HCT116 (cell line): ENCODE measurements around the gene IER3. TPM values are rescaled to one million over a fixed set of nuclear protein-coding genes. Genes with fewer than 3 reads are reported as not detected.

ENCODE experiments used
- ATAC-seq: fragments of 200-7000 bp; cut with Tn5 transposase; 2 replicates; pipeline ENCODE4 v1.9.1; 2020; ENCODE audit warnings: mild to moderate bottlenecking, moderate library complexity
- BruUV-seq: library from RNA; stranded (reverse); fragments of 400-500 nt; replicated peaks from 2 replicates; lab custom pipeline; 2021; lab: Mats Ljungman, UMichigan
- CTCF ChIA-PET: fragments of 300-600 bp; sonication (Branson Sonifier 250); formaldehyde crosslinking; loops from one replicate; lab custom pipeline; 2021; ENCODE audit warnings: antibody characterized with exemption; lab: Charles Lee
- POLR2A ChIA-PET: fragments of 300-600, 350-600 bp; sonication (Branson Sonifier 250); formaldehyde crosslinking; loops from one replicate; lab custom pipeline; 2021; ENCODE audit warnings: antibody characterized with exemption; lab: Charles Lee
- RAD21 ChIA-PET, 2 experiments: fragments of 300-600 bp; sonication (Branson Sonifier 250); formaldehyde crosslinking; loops; one replicate each; lab custom pipeline; 2023; ENCODE audit warnings: low total read pairs in 2 of 2; ENCODE audit not compliant: uncharacterized antibody in 2 of 2, unreplicated experiment in 2 of 2, low non-redundant PET in 1 of 2; lab: Charles Lee
- DNase-seq: peaks from one replicate; pipeline ENCODE4 v3.0.0-alpha.2; 2010; ENCODE audit warnings: low read depth, low spot score
- H2AFZ ChIP-seq: fragments of 200-600 bp; shearing (Covaris generic), sonication (generic); 2 replicates; pipeline ENCODE4 v1.6.1; 2017; ENCODE audit warnings: low read depth, mixed run types, mixed read lengths, antibody characterized with exemption, low read length; ENCODE audit not compliant: poor library complexity, severe bottlenecking
- H3K27ac ChIP-seq: 2 replicates; pipeline ENCODE4 v1.5.1; 2012; ENCODE audit warnings: low read depth, low read length
- H3K27me3 ChIP-seq: fragments of 200-600 bp; sonication (generic); 2 replicates; pipeline ENCODE4 v1.6.1; 2016; ENCODE audit warnings: mixed run types, low read length, mixed read lengths; ENCODE audit not compliant: insufficient read depth
- H3K36me3 ChIP-seq, 2 experiments: fragments of 200-500 bp in 1 of 2; fragments of 200-600 bp in 1 of 2; sonication (Bioruptor generic) in 1 of 2; sonication (generic) in 1 of 2; 2 replicates each; pipeline versions ENCODE4 v1.5.1 to v1.6.1; 2014 to 2016; ENCODE audit warnings: low read length in 2 of 2, inconsistent platforms in 1 of 2, mixed read lengths in 1 of 2, mixed run types in 1 of 2; ENCODE audit not compliant: insufficient read depth in 2 of 2, control insufficient read depth in 1 of 2
- H3K4me1 ChIP-seq, 2 experiments: fragments of 200-600 bp in 1 of 2; sonication (generic) in 1 of 2; 2 replicates each; pipeline versions ENCODE4 v1.5.1 to v1.6.1; 2012 to 2017; ENCODE audit warnings: low read length in 2 of 2, inconsistent platforms in 1 of 2, mild to moderate bottlenecking in 1 of 2, mixed read lengths in 1 of 2, mixed run types in 1 of 2, moderate library complexity in 1 of 2; ENCODE audit not compliant: insufficient read depth in 2 of 2, control insufficient read depth in 1 of 2
- H3K4me2 ChIP-seq: fragments of 200-600 bp; sonication (generic); 2 replicates; pipeline ENCODE4 v1.6.1; 2017; ENCODE audit warnings: mixed run types, low read length, mixed read lengths
- H3K4me3 ChIP-seq, 2 experiments: fragments of 200-600 bp in 1 of 2; sonication (generic) in 1 of 2; replicated peaks in 1 of 2; 2 replicates each; pipeline ENCODE4 v1.5.1; 2011 to 2016; ENCODE audit warnings: low read length in 2 of 2, control low read depth in 1 of 2, low read depth in 1 of 2, mild to moderate bottlenecking in 1 of 2, mixed read lengths in 1 of 2, mixed run types in 1 of 2
- H3K79me2 ChIP-seq: fragments of 200-600 bp; sonication (generic); 2 replicates; pipeline ENCODE4 v1.6.1; 2017; ENCODE audit warnings: mild to moderate bottlenecking, mixed run types, low read length, moderate library complexity, mixed read lengths; ENCODE audit not compliant: insufficient read depth
- H3K9ac ChIP-seq: fragments of 200-600 bp; sonication (generic); 2 replicates; pipeline ENCODE4 v1.6.1; 2016; ENCODE audit warnings: low read length, mixed read lengths
- H3K9me2 ChIP-seq: fragments of 200-600 bp; sonication (generic), shearing (Covaris generic); 2 replicates; pipeline ENCODE4 v1.6.1; 2017; ENCODE audit warnings: mixed run types, mild to moderate bottlenecking, moderate library complexity; ENCODE audit not compliant: insufficient read depth
- H3K9me3 ChIP-seq, 2 experiments: fragments of 200-500 bp in 1 of 2; fragments of 200-600 bp in 1 of 2; sonication (Bioruptor generic) in 1 of 2; sonication (generic) in 1 of 2; 2 replicates each; pipeline ENCODE4 v1.6.1; 2014 to 2017; ENCODE audit warnings: low read length in 2 of 2, mixed read lengths in 2 of 2, inconsistent platforms in 1 of 2, low read depth in 1 of 2, mild to moderate bottlenecking in 1 of 2, mixed run types in 1 of 2, moderate library complexity in 1 of 2; ENCODE audit not compliant: control insufficient read depth in 1 of 2, insufficient read depth in 1 of 2
- H4K20me1 ChIP-seq: fragments of 200-600 bp; sonication (generic), shearing (Covaris generic); 2 replicates; pipeline ENCODE4 v1.6.1; 2017; ENCODE audit warnings: mixed run types, mild to moderate bottlenecking, moderate library complexity; ENCODE audit not compliant: insufficient read depth
- CBX3 ChIP-seq: IDR thresholded peaks from 2 replicates; pipeline ENCODE4 v1.6.1; 2012; ENCODE audit warnings: low read depth
- EGR1 ChIP-seq: IDR thresholded peaks from 2 replicates; pipeline ENCODE4 v1.6.1; 2012; ENCODE audit warnings: low read depth
- ELF1 ChIP-seq: IDR thresholded peaks from 2 replicates; pipeline ENCODE4 v1.6.1; 2012; ENCODE audit warnings: low read depth, borderline replicate concordance
- EZH2 ChIP-seq: fragments of 200-600 bp; sonication (generic); IDR thresholded peaks from 2 replicates; pipeline ENCODE4 v1.6.1; 2017; ENCODE audit warnings: antibody characterized with exemption, mixed run types
- EZH2phosphoT487 ChIP-seq: fragments of 200-600 bp; IDR thresholded peaks from 2 replicates; pipeline ENCODE4 v1.6.1; 2018; ENCODE audit warnings: antibody characterized with exemption, borderline replicate concordance
- JUND ChIP-seq: IDR thresholded peaks from 2 replicates; pipeline ENCODE4 v1.6.1; 2012
- MAX ChIP-seq: IDR thresholded peaks from 2 replicates; pipeline ENCODE4 v1.6.1; 2012
- POLR2AphosphoS5 ChIP-seq: IDR thresholded peaks from 2 replicates; pipeline ENCODE4 v1.6.1; 2011; ENCODE audit warnings: mild to moderate bottlenecking, low read depth, low read length, moderate library complexity
- TCF7L2 ChIP-seq: IDR thresholded peaks from 2 replicates; pipeline ENCODE4 v1.7.0; 2011; ENCODE audit warnings: borderline replicate concordance, inconsistent platforms; ENCODE audit not compliant: insufficient read depth, insufficient read length; ENCODE audit errors: extremely low read depth
- YY1 ChIP-seq: IDR thresholded peaks from 2 replicates; pipeline ENCODE4 v1.6.1; 2011; ENCODE audit warnings: low read length, low read depth, moderate library complexity, mild to moderate bottlenecking; ENCODE audit not compliant: insufficient replicate concordance; ENCODE audit errors: extremely low read depth
- ZBTB33 ChIP-seq: IDR thresholded peaks from 2 replicates; pipeline ENCODE4 v1.6.1; 2011; ENCODE audit warnings: mild to moderate bottlenecking, low read length, moderate library complexity; ENCODE audit not compliant: insufficient replicate concordance; ENCODE audit errors: extremely low read depth
- ZFX ChIP-seq: fragments of 450-650 bp; IDR thresholded peaks from 2 replicates; pipeline ENCODE4 v1.6.1; 2017
- ZNF274 ChIP-seq: fragments of 200-500 bp; sonication (Bioruptor generic); IDR thresholded peaks from 2 replicates; pipeline ENCODE4 v1.6.1; 2014; ENCODE audit warnings: mild to moderate bottlenecking, low read depth, low read length, inconsistent platforms
- intact Hi-C: fragments of 100-400 bp; cut with micrococcal nuclease; formaldehyde crosslinking; loops from 2 replicates; pipeline ENCODE4 v1.10.0; 2022
- total RNA-seq: library from RNA; stranded (reverse); gene quantifications from one replicate; pipeline ENCODE4 v1.2.1, GENCODE V29; 2021; ENCODE audit not compliant: unreplicated experiment

Gene IER3
- total RNA-seq, 1 experiment from 2014 or later = 952 TPM

GRCh38 chr6:30741789-30742315, 2.5 kb downstream of the IER3 start:
- Histone ChIP-seq H3K27ac (peak overlapping the region; percentile 93), H3K4me1 (peaks cover 37 to 75% of the 10 kb centered on the region in 2 experiments), H4K20me1 (no peaks in the 10 kb centered on the region), H3K9me2 (no peaks in the 10 kb centered on the region), H3K9ac (peak overlapping the region; percentile 97), H3K36me3 (peaks cover 4 to 11% of the 10 kb centered on the region in 2 experiments; a peak in 1 of 4 replicates), H2AFZ (no peak overlapping the region), H3K4me3 (peak overlapping the region; percentile 79 to 85), H3K79me2 (peaks cover 15% of the 10 kb centered on the region), H3K4me2 (peak overlapping the region; percentile 91), H3K9me3 (no peaks in the 10 kb centered on the region), H3K27me3 (no peaks in the 10 kb centered on the region)
- intact Hi-C loops = loop anchor here (1.0 to 10.0 kb wide), 3 partner anchors 72 to 343 kb away; no protein-coding TSS in a partner anchor
- RAD21 ChIA-PET = no interaction called here
- CTCF ChIA-PET = no interaction called here
- DNase-seq = no peak
- ATAC-seq = peak; percentile 7
- BruUV-seq = no TSS peak
- TF ChIP-seq POLR2AphosphoS5 (peak; percentile 85), MAX (no peak)
- POLR2A ChIA-PET = interaction anchor here (0.7 to 16.4 kb wide), 12 partner anchors 9 to 141 kb away, joined by 3 to 680 read pairs (median 10); no protein-coding TSS in a partner anchor

- Histone ChIP-seq H3K9me2 (no peaks in the 10 kb centered on the region), H3K36me3 (peaks cover 4 to 11% of the 10 kb centered on the region in 2 experiments; a peak in 1 of 4 replicates), H3K9me3 (no peaks in the 10 kb centered on the region), H3K4me3 (peak overlapping the region; percentile 79 to 85), H4K20me1 (no peaks in the 10 kb centered on the region), H3K9ac (peak overlapping the region; percentile 97), H3K79me2 (peaks cover 15% of the 10 kb centered on the region), H2AFZ (no peak overlapping the region), H3K27me3 (no peaks in the 10 kb centered on the region), H3K4me2 (peak overlapping the region; percentile 91), H3K27ac (peak overlapping the region; percentile 93), H3K4me1 (peaks cover 37 to 71% of the 10 kb centered on the region in 2 experiments)
- ChIA-PET POLR2A (interaction anchor here (1.0 to 16.4 kb wide), 10 partner anchors 10 to 142 kb away, joined by 3 to 680 read pairs (median 13); no protein-coding TSS in a partner anchor), RAD21 (no interaction called here), CTCF (no interaction called here)
- ATAC-seq (peak; percentile 0; the same call in 1 of the 2 replicates), DNase-seq (no peak)
- no peak for TF ChIP-seq EGR1
- no peak for TF ChIP-seq ZFX
- TF ChIP-seq ZBTB33 = no peak
- no peak for TF ChIP-seq CBX3
- no peak for TF ChIP-seq ELF1
- TF ChIP-seq EZH2 = no peak
- no peak for TF ChIP-seq ZNF274
- no peak for TF ChIP-seq TCF7L2
- no peak for TF ChIP-seq EZH2phosphoT487
- no peak for TF ChIP-seq JUND
- TF ChIP-seq YY1 = no peak
- no peak for TF ChIP-seq POLR2AphosphoS5
- no TSS peak for BruUV-seq
- intact Hi-C loops = loop anchor here (10.0 kb wide), 1 partner anchor 344 kb away; no protein-coding TSS in a partner anchor
These were observed 3.1 kb downstream of the IER3 start for GRCh38 chr6:30741063-30741779.
